Measurements from ENCODE around the gene MS4A15.
A peak's percentile ranks its signal among the peaks of the same experiment; 100 is the strongest.
"Not testable (repeated sequence)": the region's sequence is repeated elsewhere in the genome, so short reads cannot be mapped to it uniquely, and the experiment has no call there.

MS4A15 gene, protein sequence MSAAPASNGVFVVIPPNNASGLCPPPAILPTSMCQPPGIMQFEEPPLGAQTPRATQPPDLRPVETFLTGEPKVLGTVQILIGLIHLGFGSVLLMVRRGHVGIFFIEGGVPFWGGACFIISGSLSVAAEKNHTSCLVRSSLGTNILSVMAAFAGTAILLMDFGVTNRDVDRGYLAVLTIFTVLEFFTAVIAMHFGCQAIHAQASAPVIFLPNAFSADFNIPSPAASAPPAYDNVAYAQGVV

DNA sequence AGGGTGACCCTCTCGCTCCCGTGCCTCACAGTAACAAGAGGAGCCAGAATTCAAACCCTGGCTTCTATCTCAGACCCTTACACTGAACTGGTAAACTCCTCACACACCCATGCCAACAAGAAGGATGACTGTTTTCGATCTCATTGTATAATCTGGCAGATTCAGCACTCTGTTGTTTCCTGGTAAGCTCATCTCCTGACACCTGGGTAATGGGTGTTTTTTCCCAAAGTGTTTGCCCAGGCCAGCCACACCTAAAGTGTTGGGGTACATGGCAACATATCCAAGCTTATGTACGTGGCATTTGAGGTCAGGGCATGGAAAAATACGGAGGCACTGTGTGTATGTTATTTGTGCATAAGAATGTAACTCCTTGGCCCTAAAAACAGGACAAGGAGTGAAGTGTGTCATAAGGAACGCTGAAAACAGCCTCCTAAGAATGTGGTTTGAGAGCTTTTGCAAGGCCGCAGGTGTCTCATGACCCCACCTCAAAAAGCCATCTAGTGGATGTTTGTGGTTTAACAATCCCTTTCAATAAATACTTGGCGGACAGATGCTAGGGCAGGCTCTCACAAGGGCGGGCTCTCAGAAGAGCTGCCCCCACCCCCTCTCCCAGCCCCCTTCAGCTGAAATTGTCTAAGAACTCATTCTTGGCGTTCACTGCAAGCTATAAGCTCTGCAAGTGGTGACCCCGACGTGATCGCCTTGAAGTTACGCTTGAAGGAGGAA, at the start of gene MS4A15:
Gene MS4A15 (plus strand): TSS at position 561 of the 726 bp plus-strand sequence. CDS start 6,867 bp downstream, outside the sequence.
- TF ChIP-seq SUZ12 (IDR thresholded peaks at IDR 0.05; ENCODE audit: extremely low read depth, insufficient read depth, insufficient read length) (no peak), ZNF274 (IDR thresholded peaks at IDR 0.05; ENCODE audit: low read depth, low read length) (no peak), YY1 (IDR thresholded peaks at IDR 0.05; ENCODE audit: insufficient read depth, insufficient read length) (no peak)
- H3K9ac ChIP-seq (ENCODE audit: insufficient read length, low read depth), result no peak within 1 kb of the TSS
- H3K36me3 ChIP-seq (ENCODE audit: insufficient read depth, insufficient read length, low read length), result no peaks in the 10 kb centered on the region
- H3K4me1 ChIP-seq (ENCODE audit: insufficient read depth, insufficient read length), result no peaks in the 10 kb centered on the region
- peak; percentile 50 for DNase-seq (ENCODE audit: low read depth, low spot score)
- H3K4me3 ChIP-seq (ENCODE audit: insufficient read length, low read depth), result no peak within 1 kb of the TSS
- peaks cover 6% of the 10 kb centered on the region; the same call in 1 of the 2 replicates for H3K9me3 ChIP-seq (ENCODE audit: insufficient read depth, low read length)
- H3K27me3 ChIP-seq (ENCODE audit: insufficient read depth, insufficient read length), result no peaks in the 10 kb centered on the region

DNA sequence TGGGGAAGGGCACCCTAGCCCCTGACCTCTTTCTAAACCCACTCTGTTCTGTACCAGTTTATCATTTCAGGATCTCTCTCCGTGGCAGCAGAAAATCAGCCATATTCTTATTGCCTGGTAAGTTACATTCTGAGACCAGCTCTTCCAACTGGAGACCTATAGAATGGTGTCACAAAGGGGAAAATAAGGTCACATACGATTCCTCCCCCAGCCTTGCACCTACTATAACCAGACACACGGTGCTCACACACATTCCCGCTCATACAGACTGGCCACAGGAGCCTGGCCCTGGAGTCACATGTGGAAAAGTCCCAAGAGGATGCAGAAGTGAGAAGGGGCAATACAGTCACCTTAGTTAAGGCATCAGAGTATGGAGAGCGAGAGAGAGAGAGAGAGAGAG, 49.7 kb upstream of the MS4A15 start:
- Histone ChIP-seq H3K9me3 (ENCODE audit: insufficient read depth, low read length) (no peaks in the 10 kb centered on the region), H3K4me1 (ENCODE audit: insufficient read depth, insufficient read length) (no peaks in the 10 kb centered on the region), H3K36me3 (ENCODE audit: insufficient read depth, insufficient read length, low read length) (no peaks in the 10 kb centered on the region), H3K27me3 (ENCODE audit: insufficient read depth, insufficient read length) (no peaks in the 10 kb centered on the region), H3K9ac (ENCODE audit: insufficient read length, low read depth) (no peak overlapping the region), H3K4me3 (ENCODE audit: insufficient read length, low read depth) (no peak overlapping the region)
- TF ChIP-seq ZNF274 (IDR thresholded peaks at IDR 0.05; ENCODE audit: low read depth, low read length) (no peak), SUZ12 (IDR thresholded peaks at IDR 0.05; ENCODE audit: extremely low read depth, insufficient read depth, insufficient read length) (no peak), YY1 (IDR thresholded peaks at IDR 0.05; ENCODE audit: insufficient read depth, insufficient read length) (no peak)
- DNase-seq (ENCODE audit: low read depth, low spot score), result no peak

DNA sequence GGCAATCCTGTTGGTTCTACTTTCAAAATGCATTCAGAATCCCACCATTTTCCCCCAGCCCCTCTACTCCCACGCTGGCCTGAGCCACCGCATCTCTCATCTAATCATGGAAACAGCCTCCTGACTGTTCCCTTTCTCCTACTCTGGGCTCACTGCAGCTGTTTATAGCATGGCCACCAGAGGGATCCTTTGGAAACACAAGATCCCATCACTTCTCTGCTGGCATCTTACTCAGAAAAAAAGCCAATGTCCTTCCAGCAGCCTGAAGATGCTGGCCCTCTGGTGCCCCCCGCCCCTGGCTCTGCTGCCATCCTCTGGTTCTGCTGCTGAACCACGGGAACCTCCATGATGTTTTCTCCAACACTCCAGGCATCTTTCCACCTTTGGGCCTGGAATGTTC, 46.2 kb upstream of the MS4A15 start:
- Histone ChIP-seq H3K4me1 (ENCODE audit: insufficient read depth, insufficient read length) (no peaks in the 10 kb centered on the region), H3K36me3 (ENCODE audit: insufficient read depth, insufficient read length, low read length) (no peaks in the 10 kb centered on the region), H3K9me3 (ENCODE audit: insufficient read depth, low read length) (no peaks in the 10 kb centered on the region), H3K4me3 (ENCODE audit: insufficient read length, low read depth) (no peak overlapping the region), H3K9ac (ENCODE audit: insufficient read length, low read depth) (no peak overlapping the region), H3K27me3 (ENCODE audit: insufficient read depth, insufficient read length) (no peaks in the 10 kb centered on the region)
- TF ChIP-seq ZNF274 (IDR thresholded peaks at IDR 0.05; ENCODE audit: low read depth, low read length), result no peak
- no peak for TF ChIP-seq SUZ12 (IDR thresholded peaks at IDR 0.05; ENCODE audit: extremely low read depth, insufficient read depth, insufficient read length)
- no peak for TF ChIP-seq YY1 (IDR thresholded peaks at IDR 0.05; ENCODE audit: insufficient read depth, insufficient read length)
- DNase-seq (ENCODE audit: low read depth, low spot score), result peak; percentile 15

DNA sequence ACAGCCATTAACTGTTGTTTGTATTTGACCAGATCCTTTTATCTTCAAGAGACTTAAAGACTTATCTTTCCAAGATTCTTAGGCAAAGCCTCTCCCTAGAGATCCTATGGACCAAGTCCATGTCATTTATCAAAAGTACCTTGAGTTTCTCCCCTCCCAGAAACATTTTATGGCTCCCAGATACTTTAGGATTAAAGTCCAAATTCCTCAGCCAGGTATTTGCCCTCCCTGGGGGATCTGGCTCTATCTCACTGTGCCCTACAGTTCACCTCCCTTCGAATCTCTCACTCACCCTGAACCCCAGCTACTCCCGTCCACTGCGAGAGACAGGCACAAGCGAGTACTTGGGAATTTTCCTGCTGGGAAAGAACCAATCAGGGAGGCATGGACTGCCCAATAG, 45.4 kb upstream of the MS4A15 start:
- Histone ChIP-seq H3K4me3 (ENCODE audit: insufficient read length, low read depth) (no peak overlapping the region), H3K9ac (ENCODE audit: insufficient read length, low read depth) (no peak overlapping the region), H3K9me3 (ENCODE audit: insufficient read depth, low read length) (no peaks in the 10 kb centered on the region), H3K27me3 (ENCODE audit: insufficient read depth, insufficient read length) (no peaks in the 10 kb centered on the region), H3K4me1 (ENCODE audit: insufficient read depth, insufficient read length) (no peaks in the 10 kb centered on the region), H3K36me3 (ENCODE audit: insufficient read depth, insufficient read length, low read length) (no peaks in the 10 kb centered on the region)
- DNase-seq (ENCODE audit: low read depth, low spot score), result no peak
- TF ChIP-seq ZNF274 (IDR thresholded peaks at IDR 0.05; ENCODE audit: low read depth, low read length), result no peak
- TF ChIP-seq SUZ12 (IDR thresholded peaks at IDR 0.05; ENCODE audit: extremely low read depth, insufficient read depth, insufficient read length), result no peak
- TF ChIP-seq YY1 (IDR thresholded peaks at IDR 0.05; ENCODE audit: insufficient read depth, insufficient read length), result no peak

DNA sequence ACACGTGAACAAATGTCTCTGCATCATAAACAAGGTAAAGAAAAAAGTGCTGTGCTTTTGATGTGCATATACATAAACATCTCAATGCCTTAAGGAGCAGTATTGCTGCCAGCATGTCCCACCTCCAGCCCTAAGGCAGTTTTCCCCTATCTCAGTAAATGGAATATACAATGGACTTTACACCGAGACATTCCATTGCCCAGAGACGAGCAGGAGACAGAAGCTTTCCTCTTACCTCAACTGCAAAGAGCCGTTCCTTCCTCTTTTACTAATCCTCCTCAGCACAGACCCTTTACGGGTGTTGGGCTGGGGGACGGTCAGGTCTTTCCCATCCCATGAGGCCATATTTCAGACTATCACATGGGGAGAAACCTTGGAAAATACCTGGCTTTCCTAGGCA, 43.2 kb upstream of the MS4A15 start:
- not testable (repeated sequence) for H3K4me3 ChIP-seq (ENCODE audit: insufficient read length, low read depth); H3K4me1 ChIP-seq (ENCODE audit: insufficient read depth, insufficient read length); DNase-seq (ENCODE audit: low read depth, low spot score); H3K9ac ChIP-seq (ENCODE audit: insufficient read length, low read depth); H3K9me3 ChIP-seq (ENCODE audit: insufficient read depth, low read length); H3K27me3 ChIP-seq (ENCODE audit: insufficient read depth, insufficient read length); H3K36me3 ChIP-seq (ENCODE audit: insufficient read depth, insufficient read length, low read length)

DNA sequence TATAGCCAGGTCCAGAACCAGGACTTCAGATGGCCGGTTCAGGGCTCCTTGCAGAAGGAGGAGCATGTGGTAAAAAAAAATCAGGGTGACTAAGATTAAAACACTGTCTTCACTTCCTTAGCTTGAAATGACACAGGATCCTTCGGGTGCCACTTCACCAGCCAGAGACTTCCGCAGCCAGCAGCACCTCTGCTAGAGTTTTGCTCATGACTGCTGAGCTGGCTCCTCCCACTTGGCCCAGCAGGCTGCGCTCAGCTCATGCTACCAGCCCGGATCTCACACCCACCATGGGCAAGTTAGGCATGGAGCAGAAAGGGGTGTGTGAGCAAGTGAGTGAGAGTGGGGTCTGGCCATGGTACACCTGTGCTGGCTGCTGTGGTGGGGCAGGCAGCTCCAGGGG, 38.7 kb upstream of the MS4A15 start:
- DNase-seq (ENCODE audit: low read depth, low spot score), result no peak
- TF ChIP-seq ZNF274 (IDR thresholded peaks at IDR 0.05; ENCODE audit: low read depth, low read length) (no peak), YY1 (IDR thresholded peaks at IDR 0.05; ENCODE audit: insufficient read depth, insufficient read length) (no peak), SUZ12 (IDR thresholded peaks at IDR 0.05; ENCODE audit: extremely low read depth, insufficient read depth, insufficient read length) (no peak)
- Histone ChIP-seq H3K4me3 (ENCODE audit: insufficient read length, low read depth) (no peak overlapping the region), H3K9ac (ENCODE audit: insufficient read length, low read depth) (no peak overlapping the region), H3K9me3 (ENCODE audit: insufficient read depth, low read length) (peaks cover 21% of the 10 kb centered on the region), H3K4me1 (ENCODE audit: insufficient read depth, insufficient read length) (no peaks in the 10 kb centered on the region), H3K36me3 (ENCODE audit: insufficient read depth, insufficient read length, low read length) (no peaks in the 10 kb centered on the region), H3K27me3 (ENCODE audit: insufficient read depth, insufficient read length) (no peaks in the 10 kb centered on the region)

DNA sequence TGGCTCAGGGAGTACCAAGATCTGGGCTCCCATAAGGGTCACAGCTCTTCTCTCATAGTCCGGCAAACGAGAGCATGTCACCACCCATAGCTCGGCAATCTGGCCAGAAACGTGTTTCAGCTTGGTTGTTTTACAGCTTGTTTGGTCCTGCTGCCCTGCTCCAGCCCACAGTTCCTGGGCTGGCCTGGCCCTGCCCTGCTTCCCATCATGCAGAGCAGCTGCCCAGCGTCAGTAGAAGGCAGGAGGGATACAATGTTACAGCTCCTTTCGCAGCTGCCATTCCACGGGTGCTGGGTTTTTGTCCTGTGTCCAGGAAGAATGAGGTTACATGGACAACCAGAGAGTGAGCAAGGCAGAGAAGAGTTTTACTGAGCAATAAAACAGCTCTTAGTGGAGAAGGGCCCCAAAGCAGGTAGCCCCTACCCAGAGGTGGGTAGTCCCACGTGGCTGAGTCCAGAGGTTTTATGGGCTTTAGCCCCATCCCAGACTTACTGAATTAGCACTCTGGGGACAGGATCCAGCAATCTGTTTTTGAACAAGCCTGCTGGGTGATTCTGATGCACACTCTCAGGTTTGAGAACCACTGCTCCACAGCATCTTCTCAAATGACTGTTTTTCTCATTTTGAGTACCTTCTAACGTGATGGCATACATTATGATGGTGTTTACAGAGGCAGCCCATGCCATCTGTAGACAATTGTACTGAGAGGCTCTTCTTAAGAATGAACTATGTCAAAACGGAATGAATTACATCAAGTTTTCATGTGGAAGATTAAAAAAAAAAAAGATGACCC, 37.9 kb upstream of the MS4A15 start:
- TF ChIP-seq ZNF274 (IDR thresholded peaks at IDR 0.05; ENCODE audit: low read depth, low read length) (no peak), YY1 (IDR thresholded peaks at IDR 0.05; ENCODE audit: insufficient read depth, insufficient read length) (no peak), SUZ12 (IDR thresholded peaks at IDR 0.05; ENCODE audit: extremely low read depth, insufficient read depth, insufficient read length) (no peak)
- no peak for DNase-seq (ENCODE audit: low read depth, low spot score)
- H3K27me3 ChIP-seq (ENCODE audit: insufficient read depth, insufficient read length), result no peaks in the 10 kb centered on the region
- H3K36me3 ChIP-seq (ENCODE audit: insufficient read depth, insufficient read length, low read length), result no peaks in the 10 kb centered on the region
- no peak overlapping the region for H3K9ac ChIP-seq (ENCODE audit: insufficient read length, low read depth)
- H3K4me1 ChIP-seq (ENCODE audit: insufficient read depth, insufficient read length), result no peaks in the 10 kb centered on the region
- H3K9me3 ChIP-seq (ENCODE audit: insufficient read depth, low read length), result peaks cover 21% of the 10 kb centered on the region
- no peak overlapping the region for H3K4me3 ChIP-seq (ENCODE audit: insufficient read length, low read depth)
